ENCODE measurements around the gene CCDC141.

Gene CCDC141

DNA sequence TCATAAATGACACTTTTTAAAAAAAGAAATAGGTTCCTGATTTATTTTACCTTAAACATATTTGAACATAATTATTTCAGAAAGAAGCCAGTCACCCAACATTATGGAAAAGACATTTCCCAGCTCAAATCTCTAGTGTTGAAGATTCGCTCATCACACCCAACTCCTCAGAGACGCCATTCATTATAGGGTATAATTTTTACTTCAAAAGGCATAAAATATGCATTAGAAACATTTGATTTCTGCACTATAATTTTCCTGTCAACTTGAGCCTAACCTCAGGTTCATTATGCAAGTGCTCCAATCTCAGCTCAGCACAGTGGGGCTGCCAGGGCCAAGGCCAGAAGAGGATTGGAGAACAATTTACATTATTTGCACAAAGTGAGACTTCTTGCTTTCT is 183.9 kb downstream of the CCDC141 start:
- DNase-seq (ENCODE audit: low read depth in 3 of 3), result no peak

DNA sequence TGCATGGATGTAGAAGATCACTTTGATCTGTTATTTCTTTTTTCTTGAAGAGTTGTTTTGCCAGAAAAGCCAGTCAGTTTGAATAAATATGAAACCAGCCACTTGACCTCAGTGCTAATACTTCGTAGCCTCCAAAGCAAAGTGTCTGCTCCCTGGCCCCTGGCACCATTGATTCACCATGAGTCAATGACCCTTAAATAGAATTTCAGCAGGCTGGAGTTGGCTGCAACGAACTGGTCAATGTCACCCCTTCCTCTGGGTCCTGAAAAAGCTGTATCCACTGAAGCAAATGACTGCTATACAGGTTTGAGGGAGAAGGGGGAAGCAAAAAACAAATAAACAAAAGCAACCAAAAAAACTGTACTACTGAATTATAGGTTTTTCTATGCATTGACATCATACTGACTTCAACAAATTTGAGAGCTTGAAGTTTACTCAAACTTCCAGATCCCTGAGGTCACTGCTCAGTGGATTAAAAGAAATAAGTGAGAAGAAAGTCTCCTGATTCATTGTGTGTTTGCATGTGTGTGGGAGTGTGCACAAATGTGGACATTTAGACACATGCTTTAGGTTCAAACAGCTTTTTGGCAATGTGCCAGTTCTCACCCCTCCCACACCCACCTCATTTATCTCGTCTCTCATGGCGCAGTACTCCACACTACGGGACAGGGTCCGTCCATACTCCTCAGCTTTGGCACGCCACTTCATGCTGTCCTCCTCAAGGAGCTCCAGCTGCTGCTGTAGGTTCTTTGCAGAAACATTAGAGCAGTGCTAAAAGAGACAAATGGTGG is 184.6 kb downstream of the CCDC141 start:
- DNase-seq (ENCODE audit: low read depth in 3 of 3), result no peak

DNA sequence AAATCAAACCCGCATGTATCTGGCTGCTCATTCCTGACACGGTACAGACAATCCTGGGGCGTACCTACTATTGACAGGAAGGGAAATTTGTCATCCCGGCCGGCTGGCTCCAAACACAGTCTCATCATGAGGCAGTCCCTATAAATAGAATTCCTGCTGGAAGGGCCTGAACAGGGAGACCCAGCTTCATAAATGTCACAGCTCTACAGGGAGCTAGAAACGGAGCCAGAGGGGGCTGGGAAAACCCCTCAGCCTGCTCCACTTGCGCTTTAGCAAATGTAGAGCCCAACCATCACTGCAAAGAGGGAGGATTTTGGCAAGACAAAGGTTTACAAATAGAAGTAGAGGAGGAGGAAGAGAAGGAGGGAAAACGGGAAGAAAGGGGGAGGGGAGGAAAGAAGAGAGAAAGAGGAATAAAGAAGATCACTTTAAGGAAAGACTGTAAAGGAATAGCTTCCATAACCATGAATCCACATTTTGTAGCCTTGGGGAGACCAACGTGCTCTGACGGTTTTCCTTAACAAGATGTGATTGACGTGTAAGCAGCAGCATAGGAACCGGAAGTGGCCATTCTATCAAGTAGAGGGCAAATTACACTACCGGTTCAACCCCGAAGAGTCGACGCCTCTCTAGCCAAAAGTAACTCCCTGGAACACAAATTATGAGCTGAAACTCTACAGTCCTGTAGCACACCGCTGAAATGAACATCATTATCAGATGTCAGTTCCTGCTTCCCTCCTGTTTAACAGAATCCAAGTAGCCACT is 185.9 kb downstream of the CCDC141 start:
- no peak for DNase-seq (ENCODE audit: low read depth in 3 of 3)

DNA sequence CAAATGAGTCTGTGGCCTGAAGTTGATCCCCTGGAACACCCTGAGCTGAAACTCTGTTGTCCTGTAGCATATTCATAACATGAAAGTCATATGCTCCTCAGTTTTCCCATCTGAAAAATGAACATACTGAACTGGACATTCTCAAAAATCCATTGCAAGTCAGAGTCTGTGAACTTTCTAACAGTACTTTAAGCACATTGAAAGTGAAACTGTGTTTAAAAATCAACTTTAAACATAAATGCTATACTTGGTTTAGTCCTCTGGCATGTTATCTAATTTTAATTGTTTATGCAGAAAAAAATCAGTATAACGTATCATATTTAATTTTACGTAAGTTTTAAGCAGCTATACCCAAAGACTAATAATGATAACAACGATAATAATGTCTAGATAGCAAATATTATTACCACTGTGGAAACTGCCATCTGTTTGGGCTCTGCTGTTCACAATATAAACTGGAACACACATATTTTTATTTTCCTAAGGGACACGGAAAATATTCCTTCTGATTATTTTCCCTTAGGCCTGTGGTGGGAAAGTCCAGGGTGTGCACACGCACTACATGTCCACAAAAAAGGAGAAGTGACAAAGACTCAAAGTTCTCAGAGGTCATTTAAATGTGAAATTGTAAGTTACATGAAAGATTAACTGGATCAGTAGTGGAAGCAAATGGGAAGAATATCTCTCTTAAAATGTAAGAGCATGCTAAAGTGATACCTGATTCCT is 186.6 kb downstream of the CCDC141 start:
- DNase-seq (ENCODE audit: low read depth in 3 of 3), result no peak

DNA sequence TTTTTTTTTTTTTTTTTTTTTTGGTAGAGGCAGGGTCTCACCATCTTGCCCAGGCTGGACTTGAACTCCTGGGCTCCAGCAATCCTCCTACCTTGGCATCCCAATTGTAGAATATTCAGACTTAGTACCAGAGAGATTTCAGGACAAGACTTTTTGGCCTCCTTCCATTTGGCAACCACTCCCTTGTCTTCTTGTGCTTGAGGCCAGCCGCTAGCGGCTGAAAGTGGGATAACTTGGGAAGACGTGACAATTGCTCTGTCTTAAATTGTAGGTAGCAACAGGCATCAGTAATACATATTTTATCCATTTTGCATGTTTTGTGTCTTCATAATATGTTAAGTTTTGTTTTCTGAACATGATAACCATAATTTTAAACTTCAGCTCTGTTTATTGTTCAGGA is 189.4 kb downstream of the CCDC141 start:
- DNase-seq (ENCODE audit: low read depth in 3 of 3), result no peak

DNA sequence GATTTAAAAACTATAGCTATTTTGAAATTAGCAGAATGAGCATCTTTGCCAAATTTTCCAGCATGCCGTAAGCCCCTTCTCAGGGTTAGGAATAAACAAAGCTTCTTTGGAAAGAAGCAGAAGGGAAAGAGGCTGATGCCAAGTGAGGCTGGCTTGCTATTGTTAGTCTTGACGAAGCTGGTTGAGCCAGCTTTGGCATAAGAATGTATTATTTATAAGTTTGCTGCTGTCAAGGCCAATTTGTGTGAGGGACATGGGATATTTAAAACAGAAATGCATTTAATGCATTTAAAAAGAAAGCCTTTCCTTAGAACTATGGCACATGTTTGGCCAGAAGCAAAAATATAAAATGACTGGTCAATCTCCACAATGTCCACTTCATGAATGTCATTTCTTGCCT is 190.2 kb downstream of the CCDC141 start:
- no peak for DNase-seq (ENCODE audit: low read depth in 3 of 3)

DNA sequence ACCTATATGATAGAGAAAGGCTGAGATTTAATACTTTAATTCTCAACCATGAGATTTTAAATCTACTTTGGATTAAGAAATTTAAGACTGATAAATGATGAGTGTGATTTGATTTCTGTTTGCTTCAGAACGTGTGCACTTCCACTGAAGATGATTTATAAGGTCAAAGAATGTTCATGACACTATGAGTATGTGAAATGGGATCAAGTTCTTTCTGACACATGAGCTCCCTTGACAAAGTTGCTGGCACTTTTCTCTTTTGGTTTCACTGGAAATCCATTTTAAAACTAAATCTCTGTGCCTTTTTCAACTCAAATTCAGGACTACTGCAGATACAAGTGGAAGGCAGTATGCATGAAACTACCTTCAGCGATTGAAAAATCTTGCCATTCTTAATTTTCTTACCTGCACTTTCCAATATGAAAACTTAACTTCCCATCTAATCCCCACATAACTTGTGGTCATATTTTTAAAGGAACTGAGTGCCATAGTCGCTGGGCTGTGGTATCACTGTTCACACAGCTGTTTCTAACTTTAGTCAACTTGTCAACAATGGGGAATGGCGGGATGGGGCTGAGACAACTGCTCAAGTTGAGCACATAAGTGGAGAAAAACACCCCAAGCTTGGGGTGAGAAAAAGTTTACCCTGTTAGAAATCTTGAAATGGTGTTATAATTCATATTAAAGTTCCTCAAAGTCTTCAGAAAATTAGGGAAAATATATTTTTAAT is 190.9 kb downstream of the CCDC141 start:
- DNase-seq (ENCODE audit: low read depth in 3 of 3), result no peak

DNA sequence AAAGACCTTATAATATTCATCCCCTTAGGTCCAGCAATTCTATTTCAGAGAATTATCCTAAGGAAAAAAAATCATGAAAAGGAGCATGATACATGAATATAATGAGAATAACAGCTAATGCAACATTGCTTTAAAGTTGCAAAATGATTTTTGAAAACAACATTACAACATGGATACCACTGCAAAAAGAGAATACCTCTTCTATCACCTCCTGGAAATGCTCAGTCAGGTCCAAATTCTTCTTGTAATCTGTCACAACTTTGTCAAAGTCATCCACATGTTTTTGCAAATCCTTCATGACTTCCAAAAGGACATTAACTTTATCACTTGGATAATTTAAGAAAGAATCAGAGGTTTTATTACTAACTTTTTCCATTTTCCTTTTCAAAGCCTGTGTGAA is 194.8 kb downstream of the CCDC141 start:
- DNase-seq (ENCODE audit: low read depth in 3 of 3), result no peak

DNA sequence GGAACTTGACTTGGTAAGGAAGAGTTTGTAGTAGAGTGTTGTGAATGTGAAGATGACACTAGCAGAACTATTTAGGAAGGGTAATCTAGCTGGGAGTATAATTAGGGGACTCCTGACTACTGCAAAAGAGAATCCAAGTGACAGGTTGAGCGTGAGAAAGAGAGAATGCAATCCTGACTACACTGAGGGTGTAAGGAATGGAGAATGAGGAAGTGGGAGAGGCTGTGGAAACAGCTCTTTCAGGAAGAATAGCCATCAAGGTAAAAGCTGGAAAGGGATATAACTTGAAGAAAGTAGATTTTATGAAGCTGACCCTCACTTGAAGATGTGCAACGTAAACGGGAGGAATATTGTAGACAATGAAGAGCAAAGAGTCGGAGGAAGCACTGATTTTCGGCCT is 201.6 kb downstream of the CCDC141 start:
- no peak for DNase-seq (ENCODE audit: low read depth in 3 of 3)

DNA sequence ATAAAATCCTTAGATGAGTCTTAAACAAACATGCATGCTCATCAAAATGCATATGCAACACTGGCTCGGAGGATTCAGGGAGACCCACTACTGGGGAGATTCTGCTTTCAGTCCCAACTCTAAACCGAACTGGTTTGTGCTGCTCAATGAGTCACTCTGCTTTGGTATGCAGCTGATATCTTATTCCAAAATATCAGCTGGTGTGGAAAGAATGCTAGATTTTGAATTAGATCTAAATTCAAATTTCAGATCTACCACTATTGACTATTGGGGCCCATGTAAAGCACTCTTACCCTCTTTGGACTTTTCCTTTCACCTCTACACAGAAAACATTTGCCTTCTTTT is 203.5 kb downstream of the CCDC141 start:
- no peak for DNase-seq (ENCODE audit: low read depth in 3 of 3)

DNA sequence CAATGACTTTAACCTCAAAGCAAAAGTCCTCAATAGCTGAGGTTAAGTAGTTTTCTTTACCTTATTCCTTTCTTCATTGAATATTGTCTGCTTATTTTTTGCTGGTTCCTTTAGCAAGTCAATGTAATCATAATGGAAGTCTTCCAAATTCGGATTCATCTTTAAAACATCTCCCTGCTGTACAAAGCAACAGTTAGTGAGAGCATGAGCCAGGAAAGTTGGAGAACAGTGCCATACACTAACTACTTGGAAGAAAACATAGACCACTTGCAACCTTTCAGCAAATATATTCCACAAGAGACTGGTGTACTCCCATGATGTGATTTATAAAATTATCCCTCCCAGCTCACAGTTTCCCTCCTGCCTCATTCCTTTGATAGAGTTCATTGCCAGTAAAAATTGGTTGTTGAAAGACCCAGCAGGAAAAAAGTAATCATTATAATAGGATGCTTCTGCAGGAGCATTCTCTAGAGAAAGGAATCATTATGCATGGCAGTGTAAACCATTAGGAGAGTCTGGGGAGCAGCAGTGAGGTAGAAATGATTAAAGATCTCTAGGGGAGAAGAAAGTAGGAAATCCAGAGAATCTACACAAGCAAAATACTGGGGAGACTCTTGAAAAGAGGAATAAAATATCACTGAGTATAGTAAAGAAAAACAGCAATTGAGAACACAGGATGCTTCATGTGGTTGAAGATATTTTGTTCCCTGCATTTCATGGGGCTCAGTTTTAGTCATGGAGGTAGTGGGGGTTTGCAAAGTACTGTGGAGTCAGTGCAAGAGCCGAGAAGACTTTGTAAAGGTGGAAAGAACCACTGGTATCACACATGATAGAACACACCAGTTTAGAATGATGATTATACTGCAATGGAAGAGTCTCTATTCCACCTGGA is 204.1 kb downstream of the CCDC141 start:
- no peak for DNase-seq (ENCODE audit: low read depth in 3 of 3)

DNA sequence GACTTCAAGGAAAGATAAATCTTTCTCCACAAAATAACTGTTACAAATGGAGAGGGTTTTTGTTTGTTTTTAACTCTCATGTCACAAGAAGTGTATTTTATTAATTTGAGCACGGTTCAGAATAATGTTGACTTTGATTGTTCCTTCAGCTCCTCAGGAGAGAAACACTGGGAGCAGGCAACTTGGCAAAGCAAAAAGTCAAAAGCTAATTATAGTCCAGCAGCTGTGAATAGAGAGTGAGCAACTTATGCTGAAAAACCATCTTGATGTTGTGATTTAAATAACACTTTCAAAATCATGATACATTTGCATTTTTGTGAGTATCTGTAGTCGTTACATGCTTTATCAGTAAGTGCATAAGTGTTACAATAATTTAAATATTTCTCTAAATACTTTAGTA is 205.2 kb downstream of the CCDC141 start:
- no peak for DNase-seq (ENCODE audit: low read depth in 3 of 3)

DNA sequence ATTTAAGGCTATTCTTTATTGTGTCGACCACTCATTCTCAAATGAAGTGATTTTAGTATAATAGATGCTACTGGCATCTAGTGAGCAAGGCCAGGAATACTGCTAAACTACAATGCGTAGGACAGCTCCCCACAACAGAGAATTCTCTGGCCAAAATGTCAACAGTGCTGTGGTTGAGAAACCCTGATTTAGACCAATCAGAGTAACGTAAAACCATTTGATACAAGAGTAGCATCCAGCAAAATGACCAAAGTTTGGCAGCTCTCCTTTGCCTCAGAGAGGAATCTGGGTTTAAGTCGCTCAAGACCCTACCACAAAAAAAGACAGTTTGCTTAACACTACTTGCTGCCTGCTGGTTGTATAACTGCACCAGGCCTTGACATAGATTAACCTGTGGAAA is 205.7 kb downstream of the CCDC141 start:
- no peak for DNase-seq (ENCODE audit: low read depth in 3 of 3)

DNA sequence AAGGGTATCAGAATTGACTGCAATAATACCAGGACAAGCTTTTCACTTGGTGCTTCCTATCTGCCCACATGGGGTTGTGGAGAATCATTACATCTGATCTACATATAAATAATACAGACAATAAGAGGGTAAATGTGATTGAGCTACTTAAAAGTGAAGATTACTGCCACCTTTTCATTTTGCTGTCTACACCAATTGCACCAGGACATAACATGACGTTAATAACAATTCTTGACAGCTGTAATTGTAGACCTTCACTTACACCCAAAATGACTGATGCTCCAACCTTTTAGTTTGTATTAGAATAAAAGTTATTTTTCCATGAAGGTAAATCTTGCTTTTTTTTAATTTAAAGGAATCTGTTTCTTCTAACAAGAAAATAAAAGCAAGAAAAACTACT is 206.2 kb downstream of the CCDC141 start:
- no peak for DNase-seq (ENCODE audit: low read depth in 3 of 3)

DNA sequence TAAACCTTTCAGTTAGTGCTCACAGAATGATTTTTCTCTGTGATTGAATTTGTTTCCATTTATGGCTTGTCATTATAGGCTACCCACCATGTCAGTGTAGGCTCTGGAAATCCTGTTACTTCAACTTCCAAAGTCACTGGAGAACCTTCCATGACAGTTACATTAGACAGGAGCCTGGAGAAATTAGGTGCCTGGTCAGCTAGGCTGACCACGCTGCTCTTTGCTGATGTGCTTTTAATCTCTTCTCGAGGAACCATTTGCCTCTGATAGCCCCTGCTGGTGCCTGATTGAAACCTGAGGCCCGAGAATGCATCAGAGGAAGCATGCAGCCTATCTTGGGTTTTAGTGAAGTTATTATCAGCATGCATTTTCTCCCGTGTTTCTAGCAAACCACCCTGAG is 213.1 kb downstream of the CCDC141 start:
- no peak for DNase-seq (ENCODE audit: low read depth in 3 of 3)

DNA sequence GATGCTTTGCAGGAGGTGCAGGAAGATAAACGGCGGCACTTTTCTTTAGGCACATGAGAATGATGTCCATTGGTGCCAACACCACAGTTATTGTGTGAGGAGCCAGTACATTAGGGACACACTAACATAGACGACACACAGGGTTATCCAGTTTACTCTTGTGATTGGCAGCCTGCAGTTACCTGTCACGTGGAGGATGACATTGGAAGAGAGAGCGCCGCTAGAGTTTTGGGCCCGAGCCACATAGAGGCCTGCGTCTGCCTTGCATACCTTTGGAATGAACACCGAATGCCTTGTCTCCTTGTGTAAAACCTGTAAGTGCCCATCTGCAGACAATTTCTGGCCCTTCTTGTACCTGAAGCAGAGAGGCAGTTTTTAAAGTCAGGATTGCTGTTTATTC is 215.9 kb downstream of the CCDC141 start:
- no peak for DNase-seq (ENCODE audit: low read depth in 3 of 3)

DNA sequence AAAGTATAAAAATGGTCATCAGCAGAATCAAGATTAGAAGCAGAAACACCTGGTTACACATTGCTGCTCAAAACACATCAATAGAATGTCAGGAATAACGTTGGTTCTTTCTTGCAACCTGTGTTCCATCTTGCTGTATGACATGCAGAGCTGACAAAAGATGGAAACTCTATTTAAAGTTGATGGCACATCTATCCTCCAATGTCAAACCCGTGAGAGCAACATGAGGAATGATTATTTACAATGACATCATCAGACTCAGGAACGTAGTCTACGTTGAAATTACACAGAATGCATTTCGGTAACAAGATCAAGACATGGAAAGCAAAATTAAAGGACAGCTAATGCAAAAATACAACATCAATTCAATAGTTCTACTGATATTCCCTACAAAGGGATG is 216.6 kb downstream of the CCDC141 start:
- no peak for DNase-seq (ENCODE audit: low read depth in 3 of 3)

DNA sequence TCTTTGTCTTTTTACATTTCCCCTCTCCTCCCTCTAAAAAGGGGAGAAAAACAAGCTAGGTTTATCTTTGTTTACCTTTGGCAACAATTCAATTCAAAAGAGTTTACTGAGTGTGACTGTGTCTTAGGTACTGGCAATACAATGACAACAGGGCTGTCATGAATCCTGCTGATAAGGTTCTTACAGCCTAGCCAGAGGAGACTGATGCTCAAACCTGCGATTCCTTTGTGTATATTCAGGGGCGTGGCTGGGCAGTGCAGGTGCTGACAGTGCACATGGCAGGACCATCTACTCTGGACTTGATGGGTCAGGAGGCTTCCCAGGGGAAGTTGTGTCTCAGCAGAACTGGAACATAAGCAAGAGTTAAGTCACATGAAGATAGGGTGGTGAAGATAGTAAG is 219.5 kb downstream of the CCDC141 start:
- no peak for DNase-seq (ENCODE audit: low read depth in 3 of 3)

DNA sequence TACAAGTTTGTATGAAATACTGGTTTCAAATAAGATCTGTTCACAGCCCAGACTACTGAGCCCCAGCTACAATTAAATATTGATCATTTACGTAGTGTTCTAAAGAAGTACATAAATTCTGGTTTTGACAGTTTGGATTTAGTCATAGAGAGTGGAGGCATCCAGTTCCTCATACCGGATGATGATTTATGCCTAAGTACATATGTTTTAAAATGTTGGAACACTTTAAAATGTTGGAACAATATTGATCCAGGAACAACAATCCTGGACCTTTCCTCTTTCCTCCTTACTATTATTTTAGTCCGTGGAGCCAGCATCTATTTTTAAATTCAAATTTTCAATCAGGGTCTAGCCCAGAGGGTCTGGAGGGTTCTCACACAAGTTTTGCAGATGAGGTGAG is 220.0 kb downstream of the CCDC141 start:
- no peak for DNase-seq (ENCODE audit: low read depth in 3 of 3)

DNA sequence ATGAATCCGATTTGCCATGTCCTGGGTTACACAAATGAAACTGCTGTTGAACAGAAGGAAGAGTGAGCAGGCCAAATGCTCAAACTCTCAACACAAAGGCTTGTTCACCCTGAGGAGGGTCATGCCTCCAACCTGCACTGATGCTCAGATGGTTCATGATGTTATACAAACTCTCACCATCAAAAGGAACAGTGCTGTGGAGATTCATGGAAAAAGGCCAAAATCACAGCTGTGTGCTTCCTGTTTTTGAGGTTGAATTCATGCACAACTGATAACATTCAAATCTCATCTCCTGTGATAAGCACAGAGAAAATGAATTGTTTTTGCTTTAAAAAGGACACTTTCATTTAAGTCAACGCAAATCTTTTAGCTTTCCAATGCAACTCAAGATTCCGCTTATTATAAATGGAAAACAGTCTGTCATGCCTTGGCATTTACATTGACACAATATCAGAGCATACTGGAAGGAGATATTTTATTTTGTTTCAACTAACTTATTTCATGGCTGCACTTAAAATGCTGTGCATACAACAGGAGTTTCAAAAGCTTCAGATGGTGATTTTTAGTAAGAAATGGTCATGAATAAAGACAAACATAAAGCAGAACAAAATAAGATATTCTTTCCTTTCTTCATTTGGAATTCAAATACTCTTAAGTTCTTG is 220.5 kb downstream of the CCDC141 start:
- no peak for DNase-seq (ENCODE audit: low read depth in 3 of 3)

DNA sequence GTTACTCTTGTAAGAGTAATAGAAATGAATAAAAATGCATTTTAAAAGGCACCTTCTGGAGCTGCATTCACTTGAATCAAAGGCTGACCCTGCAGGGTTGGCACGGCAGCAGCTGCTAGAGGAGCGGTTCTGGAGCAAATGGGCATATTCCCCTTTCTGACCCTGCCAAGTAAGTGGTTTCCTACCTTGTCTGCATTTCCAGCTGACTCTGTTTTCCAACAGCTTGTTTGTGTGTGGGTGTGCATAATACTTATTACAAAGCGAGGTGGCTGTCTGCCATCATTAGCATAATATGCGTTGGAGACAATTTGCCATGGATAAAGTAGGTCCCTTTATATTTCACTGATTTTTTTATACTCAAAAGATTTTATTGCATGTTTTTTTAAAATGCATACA is 221.5 kb downstream of the CCDC141 start:
- no peak for DNase-seq (ENCODE audit: low read depth in 3 of 3)

All from stimulated activated CD4-positive, alpha-beta T cell treated with anti-CD3 and anti-CD28 coated beads, TNF-alpha, amount 100 ng/mL, for 4 hours (primary cell).